Measurements from ENCODE around the gene GLT1D1. TPM values are rescaled to one million over a fixed set of nuclear protein-coding genes. Genes with fewer than 3 reads are reported as not detected.

GLT1D1 gene
- total and polyA plus RNA-seq, 2 experiments from 2014 or later, result 1.4 to 4.4 TPM

- DNase-seq (ENCODE audit: low spot score), result no peak
- Histone ChIP-seq H3K4me1 (ENCODE audit: insufficient read depth) (peaks cover 8% of the 10 kb centered on the region), H3F3A (replicated peaks; ENCODE audit: low read depth) (no peaks in the 10 kb centered on the region), H3K9me2 (ENCODE audit: insufficient read depth) (no peaks in the 10 kb centered on the region), H3K79me2 (replicated peaks; ENCODE audit: insufficient read depth) (no peaks in the 10 kb centered on the region), H3K4me2 (peak overlapping the region; percentile 75), H3K4me3 (peak overlapping the region; percentile 45; the same call in 1 of the 2 replicates), H4K20me1 (replicated peaks; ENCODE audit: insufficient read depth) (no peaks in the 10 kb centered on the region), H3K27ac (ENCODE audit: low read depth) (no peak overlapping the region), H3K27me3 (ENCODE audit: insufficient read depth) (no peaks in the 10 kb centered on the region), H3K36me3 (ENCODE audit: insufficient read depth) (no peaks in the 10 kb centered on the region), H2AFZ (no peak overlapping the region)
- Mint-ChIP-seq H3K27me3 (ENCODE audit: insufficient read depth, low read depth, poor library complexity) (peaks cover 5% of the 10 kb centered on the region), H3K4me1 (peaks cover 20% of the 10 kb centered on the region), H3K27ac (no peak overlapping the region), H3K4me3 (peak overlapping the region; percentile 45; the same call in 2 of the 3 replicates), H3K9me3 (peaks cover 78% of the 10 kb centered on the region), H3K36me3 (ENCODE audit: low read depth) (peaks cover 24% of the 10 kb centered on the region)
- ATAC-seq, result peak; percentile 9; the same call in 1 of the 3 replicates
- TF ChIP-seq STAT1 (IDR thresholded peaks at IDR 0.05; ENCODE audit: unreplicated experiment), result no peak
- TF ChIP-seq ZNF331 (CRISPR knock-in tag; IDR thresholded peaks at IDR 0.05; ENCODE audit: low read depth), result no peak
- TF ChIP-seq JUNB (IDR thresholded peaks at IDR 0.05; ENCODE audit: unreplicated experiment), result no peak
- TF ChIP-seq ZNF462 (CRISPR knock-in tag; IDR thresholded peaks at IDR 0.05), result no peak
- no peak for TF ChIP-seq EZH2 (IDR thresholded peaks at IDR 0.05; ENCODE audit: low read depth, unreplicated experiment)
- TF ChIP-seq, protein P1, sequence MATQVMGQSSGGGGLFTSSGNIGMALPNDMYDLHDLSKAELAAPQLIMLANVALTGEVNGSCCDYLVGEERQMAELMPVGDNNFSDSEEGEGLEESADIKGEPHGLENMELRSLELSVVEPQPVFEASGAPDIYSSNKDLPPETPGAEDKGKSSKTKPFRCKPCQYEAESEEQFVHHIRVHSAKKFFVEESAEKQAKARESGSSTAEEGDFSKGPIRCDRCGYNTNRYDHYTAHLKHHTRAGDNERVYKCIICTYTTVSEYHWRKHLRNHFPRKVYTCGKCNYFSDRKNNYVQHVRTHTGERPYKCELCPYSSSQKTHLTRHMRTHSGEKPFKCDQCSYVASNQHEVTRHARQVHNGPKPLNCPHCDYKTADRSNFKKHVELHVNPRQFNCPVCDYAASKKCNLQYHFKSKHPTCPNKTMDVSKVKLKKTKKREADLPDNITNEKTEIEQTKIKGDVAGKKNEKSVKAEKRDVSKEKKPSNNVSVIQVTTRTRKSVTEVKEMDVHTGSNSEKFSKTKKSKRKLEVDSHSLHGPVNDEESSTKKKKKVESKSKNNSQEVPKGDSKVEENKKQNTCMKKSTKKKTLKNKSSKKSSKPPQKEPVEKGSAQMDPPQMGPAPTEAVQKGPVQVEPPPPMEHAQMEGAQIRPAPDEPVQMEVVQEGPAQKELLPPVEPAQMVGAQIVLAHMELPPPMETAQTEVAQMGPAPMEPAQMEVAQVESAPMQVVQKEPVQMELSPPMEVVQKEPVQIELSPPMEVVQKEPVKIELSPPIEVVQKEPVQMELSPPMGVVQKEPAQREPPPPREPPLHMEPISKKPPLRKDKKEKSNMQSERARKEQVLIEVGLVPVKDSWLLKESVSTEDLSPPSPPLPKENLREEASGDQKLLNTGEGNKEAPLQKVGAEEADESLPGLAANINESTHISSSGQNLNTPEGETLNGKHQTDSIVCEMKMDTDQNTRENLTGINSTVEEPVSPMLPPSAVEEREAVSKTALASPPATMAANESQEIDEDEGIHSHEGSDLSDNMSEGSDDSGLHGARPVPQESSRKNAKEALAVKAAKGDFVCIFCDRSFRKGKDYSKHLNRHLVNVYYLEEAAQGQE (IDR thresholded peaks at IDR 0.05; ENCODE audit: unreplicated experiment), result no peak
- TF ChIP-seq POLR2AphosphoS5 (IDR thresholded peaks at IDR 0.05; ENCODE audit: low read depth), result no peak
- no peak for TF ChIP-seq ZNF114 (CRISPR knock-in tag; IDR thresholded peaks at IDR 0.05)
- TF ChIP-seq EZH2phosphoT487 (IDR thresholded peaks at IDR 0.05; ENCODE audit: unreplicated experiment), result no peak
Measured at GRCh38 chr12:128970110-128970509, 116.8 kb downstream of the GLT1D1 start.
